COR-L47 (cell line): ENCODE measurements around the gene CREG2.

Experiments used
- DNase-seq: peaks from one replicate; lab custom pipeline; 2025; lab: John Stamatoyannopoulos, UW

Gene CREG2, protein sequence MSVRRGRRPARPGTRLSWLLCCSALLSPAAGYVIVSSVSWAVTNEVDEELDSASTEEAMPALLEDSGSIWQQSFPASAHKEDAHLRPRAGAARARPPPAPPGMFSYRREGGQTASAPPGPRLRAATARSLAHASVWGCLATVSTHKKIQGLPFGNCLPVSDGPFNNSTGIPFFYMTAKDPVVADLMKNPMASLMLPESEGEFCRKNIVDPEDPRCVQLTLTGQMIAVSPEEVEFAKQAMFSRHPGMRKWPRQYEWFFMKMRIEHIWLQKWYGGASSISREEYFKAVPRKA

DNA sequence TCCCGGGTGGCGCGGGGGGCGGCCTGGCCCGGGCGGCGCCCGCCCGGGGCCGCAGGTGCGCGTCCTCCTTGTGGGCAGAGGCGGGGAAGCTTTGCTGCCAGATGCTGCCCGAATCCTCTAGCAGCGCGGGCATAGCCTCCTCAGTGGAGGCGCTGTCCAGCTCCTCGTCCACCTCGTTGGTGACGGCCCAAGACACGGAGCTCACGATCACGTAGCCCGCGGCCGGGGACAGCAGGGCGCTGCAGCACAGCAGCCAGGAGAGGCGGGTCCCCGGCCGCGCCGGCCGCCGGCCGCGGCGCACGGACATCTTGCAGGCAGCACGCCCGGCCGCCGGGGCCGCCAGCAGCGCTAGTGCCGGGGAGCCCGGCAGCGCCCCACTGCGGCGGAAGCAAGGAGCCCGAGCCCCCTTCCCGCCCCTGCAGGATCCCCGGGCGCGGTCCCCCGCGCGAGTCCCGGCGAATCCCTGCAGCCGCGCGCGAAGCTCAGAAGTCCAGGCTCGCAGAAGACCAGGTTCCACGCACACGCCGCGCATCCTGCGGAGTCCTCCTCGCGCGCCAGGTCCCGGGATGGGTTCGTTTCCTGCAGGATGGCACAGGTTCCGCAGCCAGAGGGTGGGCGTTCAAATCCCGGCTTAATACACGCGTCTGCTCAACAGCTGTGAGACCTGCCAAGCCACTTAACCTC is at the start of gene CREG2:
Gene CREG2 (minus strand): TSS at position 353 of the 684 bp plus-strand sequence. CDS start 46 bp downstream, at position 307.
- peak; percentile 10 for DNase-seq

DNA sequence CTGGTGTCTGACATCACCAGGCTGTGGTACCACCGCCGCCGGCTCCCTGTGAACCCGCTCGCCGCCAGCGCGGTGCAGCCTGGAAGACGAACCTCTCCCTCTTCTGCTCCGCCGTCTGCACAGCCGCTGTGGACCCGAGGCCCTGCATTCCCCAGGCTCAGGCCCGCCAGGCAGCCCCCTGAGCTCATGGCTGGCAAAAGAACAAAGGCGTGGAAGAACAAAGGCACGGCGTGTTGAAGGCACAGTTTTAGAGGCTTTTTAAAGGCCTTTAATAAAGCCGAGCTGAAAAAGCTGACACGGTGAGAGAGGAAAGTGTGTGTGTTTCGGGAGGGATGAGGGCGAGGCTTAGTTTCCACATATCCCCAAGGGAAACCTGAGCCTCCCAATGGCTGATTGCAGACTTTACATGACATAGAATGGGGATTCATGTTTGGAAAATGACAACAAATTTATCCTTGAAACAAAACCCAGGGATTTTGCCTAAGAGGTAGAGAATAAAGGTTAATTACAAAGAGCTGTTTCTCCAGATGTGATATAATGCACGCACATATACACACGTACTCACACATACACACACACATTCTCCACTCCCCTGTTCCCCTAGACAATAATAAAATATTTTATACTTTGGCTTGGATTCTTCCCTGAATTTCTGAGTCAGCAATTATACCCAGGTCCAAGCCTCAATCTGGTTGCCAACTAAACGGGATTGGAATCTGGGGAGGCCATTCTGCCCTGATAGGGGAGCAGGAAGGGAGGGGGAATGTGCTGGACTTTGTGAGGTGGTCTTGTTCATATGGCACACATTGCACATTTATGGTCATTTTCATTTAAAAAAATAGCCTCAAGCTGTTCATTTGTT is 47.9 kb upstream of the CREG2 start:
- DNase-seq = no peak

DNA sequence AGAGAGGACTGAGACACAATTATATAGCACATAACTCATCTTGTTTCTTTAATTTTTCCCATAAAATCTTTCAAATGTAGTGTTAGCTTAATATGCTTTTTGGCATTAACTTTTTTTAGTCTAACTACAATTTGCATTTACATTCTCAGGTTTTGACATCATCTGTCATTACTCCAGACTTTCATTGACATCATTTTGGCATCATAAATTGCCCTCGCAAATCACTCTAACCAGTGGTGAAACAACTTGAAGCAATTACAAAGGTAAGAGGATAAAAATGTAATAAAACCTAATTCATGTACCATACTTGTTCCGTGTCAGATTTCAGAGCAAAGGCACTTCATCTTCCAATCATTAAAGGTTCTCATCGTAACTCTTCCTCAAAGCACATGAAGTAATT is 46.2 kb upstream of the CREG2 start:
- no peak for DNase-seq

DNA sequence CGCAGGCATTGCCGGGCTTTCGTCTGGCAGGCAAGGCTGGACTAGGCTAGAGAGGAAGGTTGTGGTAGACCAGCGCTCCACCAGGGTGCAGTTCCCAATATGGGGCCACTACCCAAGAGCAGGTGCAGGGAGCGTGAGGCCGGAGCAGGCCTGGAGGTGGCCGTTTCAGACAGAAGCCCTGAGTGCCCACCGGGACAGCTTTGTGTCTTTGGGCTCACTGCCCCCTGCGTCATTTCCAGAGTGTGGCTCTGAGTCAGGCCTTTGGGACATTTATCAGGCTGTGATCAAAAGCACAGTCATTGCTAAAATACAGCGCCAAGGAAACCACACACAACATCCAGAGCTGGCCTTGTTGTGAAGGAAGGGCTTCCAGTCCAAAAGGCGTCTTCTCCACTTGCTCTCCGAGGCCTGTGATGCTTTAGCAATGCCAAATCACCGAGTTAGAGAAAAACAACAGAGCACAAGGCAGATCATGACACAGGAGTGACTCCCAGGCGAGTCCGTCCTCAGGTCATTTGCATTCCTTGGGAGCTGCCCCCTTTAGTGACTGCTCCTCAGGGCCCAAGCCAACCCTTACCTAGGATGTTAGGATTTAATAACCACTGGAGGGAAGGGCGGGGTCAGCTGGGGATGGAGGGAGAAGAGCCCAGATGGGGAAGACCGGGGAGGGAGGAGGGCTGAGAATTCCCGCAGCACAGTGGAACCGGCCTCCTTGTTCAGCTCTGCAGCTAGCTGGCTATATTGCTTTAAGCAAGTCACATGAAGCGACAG is 45.3 kb upstream of the CREG2 start:
- DNase-seq = no peak

DNA sequence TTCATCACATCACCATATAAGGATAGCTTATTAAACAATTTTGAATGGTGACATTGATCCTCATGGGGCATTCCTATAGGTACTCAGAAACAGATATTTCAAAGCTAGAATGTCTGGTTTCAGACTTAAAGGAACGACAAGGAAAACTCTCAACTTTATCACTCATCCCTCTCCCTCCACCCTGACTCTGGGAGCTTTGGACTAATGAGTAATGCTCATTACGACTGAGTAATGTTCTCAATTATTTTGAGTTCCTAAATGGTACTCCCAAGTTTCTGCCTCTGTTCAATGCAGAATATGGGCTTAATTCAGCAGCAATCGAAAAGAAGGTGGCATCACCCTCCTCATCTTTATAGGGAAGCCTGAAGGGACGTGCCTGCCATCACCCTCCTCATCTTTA is 44.2 kb upstream of the CREG2 start:
- no peak for DNase-seq

DNA sequence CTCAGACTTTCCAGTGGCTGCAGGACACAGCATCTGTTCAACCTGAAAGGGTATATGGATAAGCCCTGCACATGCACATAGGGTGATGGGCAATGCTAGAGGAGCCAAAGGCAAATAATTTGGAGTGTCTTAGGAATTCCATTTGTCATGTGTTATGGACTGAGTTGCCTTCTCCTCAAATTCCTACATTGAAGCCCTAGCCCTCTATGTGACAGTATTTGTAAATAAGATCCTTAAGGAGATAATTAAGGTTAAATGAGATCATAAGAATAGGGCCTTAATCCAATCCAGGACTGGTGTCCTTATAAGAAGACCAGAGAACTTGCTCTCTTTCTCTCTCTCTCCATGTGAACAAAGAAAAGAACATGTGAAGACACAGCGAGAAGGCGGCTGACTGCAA is 42.9 kb upstream of the CREG2 start:
- DNase-seq = no peak

DNA sequence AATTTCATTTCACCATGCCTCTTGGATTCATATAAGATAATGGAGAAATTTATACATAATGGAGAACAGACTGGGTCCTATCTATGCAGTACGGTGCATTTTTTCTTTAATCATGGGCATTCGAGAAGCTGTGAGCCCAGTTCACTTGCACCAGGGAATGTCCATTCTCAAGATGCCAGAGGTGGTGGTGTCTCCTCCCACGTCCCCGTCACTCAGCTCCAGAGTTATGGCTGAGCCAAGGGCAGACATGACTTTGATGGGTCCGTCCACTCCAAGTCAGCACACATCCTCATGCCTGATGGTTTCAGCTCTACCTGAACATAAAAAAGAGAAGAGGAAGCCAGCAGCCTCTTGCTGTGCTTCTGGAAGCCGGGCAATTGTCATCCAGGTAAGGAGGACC is 42.1 kb upstream of the CREG2 start:
- DNase-seq = no peak

DNA sequence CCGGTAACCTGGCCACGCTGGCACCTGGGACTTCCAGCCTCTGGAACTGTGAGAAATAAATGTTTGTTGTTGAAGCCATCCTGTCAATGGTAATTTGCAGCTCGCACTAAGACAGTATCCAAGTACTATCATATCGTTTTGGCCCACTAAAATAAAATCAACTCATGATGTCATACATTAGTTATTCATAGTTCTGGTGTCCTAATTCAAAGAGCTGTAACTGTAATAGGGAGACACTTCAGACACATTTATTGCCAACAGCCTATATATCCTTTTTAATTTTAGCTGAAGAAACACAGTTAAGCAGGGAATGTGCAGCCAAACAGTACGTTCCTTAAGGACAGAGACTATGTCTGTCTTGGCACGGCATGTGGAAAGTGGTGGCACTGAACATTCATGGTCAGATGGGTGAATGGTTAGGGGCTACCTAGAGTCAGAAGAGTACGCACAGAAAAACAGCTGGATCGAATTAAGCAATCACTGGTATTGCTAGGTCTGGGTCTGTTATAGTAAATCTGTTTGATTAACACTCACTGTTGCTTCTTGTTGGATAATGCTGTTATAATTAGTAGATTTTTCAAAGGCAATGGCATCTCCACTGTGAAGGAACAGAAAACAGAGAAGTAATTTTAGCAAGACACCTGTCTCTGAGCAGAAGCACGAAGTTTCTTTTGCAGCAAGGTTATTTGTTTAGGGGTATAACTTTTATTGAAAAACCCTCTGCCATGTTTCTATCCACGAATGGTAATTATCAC is 41.3 kb upstream of the CREG2 start:
- no peak for DNase-seq

DNA sequence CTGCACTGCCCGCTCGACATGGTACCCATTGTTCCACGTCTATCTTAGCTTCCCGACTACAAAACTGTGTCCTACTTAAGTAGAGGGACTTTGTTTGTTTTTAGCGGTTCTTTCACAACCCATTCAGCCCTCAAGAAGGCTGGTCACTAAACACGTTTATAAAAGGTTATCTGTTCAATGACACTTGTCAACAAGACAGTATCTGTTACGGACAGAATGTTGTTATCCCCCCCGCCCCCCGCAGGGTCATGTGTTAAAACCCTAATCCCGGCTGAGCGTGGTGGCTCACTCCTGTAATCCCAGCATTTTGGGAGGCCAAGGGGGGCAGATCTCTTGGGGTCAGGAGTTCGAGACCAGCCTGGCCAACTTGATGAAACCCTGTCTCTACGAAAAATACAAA is 40.4 kb upstream of the CREG2 start:
- DNase-seq = no peak

DNA sequence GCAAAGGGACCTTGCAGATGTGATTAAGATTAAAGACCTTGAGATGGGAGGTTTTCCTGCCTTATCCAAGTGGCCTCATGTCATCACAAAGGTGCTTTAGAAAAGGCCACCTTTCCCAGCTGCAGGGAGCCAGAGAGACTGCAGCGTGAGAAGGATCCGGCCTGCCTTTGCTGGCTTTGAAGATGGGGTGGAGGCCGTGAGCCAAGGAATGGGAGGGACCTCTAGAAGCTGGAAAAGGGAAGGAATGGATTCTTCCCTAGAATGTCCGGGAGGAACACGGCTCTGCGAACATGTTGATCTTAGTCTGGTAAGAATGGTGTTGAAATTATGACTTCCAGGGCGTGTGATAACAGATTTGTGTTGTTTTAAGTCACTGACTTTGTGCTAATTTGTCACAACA is 39.9 kb upstream of the CREG2 start:
- DNase-seq = no peak

DNA sequence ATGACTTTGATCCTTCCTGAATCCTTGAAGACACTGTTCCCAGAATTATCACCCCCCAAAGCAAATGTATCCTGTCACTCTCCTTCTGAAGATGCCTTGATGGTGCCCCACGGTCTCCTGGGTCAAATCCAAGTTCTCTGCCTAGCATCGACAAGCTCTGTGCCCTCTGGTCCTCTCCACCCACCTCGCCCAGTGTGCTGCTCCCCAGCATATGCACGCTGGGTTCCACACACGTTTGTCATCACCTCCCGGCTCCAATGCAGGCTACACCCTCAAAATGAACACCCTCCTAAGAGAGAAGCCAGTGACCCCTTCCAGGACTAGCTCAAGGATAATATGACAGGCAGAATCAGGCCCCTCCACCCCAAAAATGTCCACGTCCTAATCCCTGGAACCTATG is 39.5 kb upstream of the CREG2 start:
- no peak for DNase-seq

DNA sequence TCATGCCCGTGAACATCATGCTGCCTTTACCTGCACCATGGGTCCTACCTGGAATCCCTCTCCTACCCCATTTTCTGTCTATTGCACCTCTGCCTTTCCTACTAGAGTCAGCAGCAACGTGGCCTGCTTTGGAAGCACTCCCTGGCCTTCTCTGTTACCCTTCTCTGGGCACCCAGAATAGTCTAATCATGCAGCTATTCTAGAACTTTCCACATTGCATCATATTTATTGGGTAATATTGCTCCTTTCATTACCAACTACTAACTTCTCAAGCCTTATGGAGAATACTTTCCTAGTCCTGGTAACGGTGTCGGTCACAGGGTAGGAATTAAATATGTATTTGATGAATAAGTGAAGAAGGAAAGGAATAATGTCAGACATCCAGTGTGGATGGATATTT is 33.3 kb upstream of the CREG2 start:
- DNase-seq = no peak

DNA sequence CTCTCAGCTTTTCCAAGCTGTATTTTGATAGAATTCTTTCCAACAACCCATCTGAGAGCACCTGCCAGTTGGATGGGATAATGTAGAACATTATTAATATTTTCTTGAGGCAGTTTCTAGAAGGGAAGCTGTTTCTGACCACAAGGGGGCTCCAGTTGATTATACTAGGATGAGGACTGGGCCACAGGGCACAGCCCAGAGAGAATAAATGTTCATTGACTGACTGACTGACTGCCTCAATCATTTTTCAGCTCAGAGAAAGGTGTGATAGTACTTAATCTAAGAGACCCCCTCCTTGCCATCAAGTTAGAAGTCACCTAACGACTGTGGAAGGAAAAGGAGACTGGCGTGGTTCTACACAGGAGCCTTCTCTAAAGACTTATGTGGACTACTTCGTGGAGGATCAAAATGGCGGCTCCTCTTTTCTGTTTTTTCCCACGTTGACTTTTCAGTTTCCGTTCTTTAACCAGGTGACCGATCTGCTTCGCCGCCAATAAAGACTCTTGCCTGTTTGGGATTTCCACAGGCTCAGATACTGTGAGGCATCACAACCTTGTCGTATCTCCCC is 31.9 kb upstream of the CREG2 start:
- peak; percentile 11 for DNase-seq

DNA sequence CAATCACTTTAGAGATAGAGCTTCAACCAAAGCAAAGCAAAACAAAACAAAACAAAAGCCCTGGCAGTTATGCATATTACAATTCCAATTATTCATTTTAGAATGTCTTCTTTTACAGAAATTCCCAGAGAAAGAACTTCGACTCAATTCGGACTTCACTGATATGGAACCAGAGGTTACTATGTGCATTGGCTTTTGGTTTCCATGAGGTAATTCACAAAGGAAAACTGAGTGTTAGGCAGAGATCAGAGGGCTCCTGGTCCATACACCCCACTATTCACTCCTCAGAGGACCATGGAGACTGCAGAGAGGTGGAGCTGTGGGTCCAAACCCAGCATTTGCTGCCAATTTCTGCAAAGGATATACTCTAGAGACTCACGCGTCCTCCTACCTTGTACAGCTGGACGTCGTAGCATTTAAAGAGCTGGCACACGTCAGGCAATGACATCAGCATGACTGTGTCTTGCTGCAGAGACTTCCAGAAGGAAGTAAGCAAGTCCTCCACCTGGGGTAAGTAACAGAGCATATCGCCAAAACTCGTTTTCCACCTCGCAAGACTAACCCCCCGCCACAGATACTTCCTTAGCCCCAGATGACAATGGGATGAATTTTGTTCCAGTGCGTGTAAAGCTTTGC is 31.3 kb upstream of the CREG2 start:
- DNase-seq = no peak

DNA sequence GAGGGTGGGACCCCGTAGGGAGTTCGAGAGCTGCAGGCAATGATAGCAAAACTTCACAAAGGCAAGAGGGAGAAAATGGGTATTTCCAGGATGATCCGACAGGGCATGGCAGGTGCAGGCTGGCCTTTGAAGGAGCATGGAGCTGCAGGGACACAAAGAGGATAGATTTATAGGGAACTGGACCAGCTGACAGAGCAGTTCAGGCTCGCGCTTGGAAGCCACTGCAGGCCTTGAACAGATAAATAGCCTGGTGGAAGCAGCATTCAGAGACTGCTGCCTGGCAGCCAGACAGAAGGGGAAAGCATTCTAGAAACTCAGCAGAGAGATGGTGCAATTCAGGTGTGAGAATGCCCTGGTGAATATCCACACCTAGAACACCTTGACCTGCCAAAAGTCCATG is 29.3 kb upstream of the CREG2 start:
- DNase-seq = no peak

DNA sequence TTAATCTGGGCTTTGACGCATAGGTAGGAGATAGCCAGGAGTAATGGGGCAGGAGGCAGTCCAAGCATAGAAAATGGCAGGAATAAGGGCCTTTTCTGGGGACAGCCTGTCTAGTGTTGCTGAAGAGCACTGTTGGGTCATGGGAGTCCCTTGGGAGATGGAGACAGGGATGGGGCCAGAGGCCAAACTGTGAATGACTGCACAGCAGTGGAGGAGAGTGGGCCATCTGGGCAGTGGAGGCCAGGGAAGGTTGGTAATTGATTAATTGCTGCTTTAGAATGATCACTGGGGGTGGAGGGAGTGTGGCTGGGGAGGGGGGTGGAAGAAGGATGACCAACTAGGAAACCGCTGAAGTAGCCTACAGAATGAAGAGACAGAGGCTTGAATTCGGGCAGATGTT is 28.6 kb upstream of the CREG2 start:
- no peak for DNase-seq

DNA sequence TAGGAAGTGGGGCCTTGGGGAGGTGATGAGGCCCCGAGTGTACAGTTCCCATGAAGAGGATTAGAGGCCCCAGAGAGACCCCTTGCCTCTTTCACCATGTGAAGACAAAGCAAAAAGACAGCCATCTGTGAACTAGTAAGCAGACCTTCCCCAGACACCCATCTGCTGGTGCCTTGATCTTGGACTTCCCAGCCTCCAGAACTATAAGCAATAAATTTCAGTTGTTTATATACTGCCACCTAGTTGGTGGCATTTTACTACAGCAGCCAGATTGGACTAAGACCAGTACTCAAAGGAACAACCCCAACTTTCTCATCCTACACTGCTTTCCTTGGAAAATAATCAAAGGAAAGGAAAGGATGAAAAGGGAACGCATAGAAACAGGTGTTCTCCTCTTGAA is 27.9 kb upstream of the CREG2 start:
- DNase-seq = no peak

DNA sequence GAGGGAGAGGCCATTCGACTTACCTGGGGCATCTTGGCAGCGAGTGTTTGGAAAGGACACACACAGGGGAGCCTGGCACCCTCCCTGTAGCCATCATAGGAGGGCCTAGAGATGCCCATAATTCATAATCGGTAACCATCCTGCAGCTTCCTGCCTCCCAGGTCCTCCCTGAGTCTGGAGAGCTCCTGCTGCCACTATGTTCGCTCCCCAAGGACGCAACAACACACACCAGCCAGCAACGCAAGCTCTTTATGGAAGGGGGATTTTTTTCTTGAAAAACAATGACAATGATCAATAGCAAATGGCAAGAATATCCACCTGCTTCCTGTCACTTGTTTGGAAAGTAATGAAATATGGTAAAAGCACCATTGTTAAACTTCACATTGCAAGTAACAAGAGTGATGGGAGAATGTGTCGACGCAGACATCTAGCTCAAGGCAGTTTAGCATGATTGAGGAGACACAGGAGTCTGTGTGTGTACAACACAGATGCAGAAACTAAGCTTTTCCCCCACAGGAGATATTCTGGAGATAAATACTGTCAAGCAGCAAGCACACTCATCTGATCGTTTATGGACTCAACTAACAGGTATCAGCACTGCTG is 24.9 kb upstream of the CREG2 start:
- DNase-seq = no peak

DNA sequence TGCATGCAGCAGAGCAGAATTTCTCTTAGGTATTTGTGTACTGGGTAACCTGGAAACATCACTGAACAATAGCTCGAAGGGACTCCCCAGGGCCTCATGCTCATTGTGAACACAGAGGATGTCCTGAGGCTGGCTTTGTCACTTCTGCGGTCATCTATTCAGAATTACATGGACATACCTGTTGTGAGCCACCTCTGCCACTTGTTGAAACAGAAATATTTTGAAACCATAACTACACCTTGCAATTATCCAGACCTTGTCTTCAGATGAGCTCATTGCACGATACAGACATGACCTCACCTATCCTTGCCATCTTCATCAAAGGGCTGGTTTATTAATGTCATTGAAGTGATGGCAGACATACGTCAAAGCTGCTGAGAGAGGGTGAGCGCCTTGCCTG is 23.4 kb upstream of the CREG2 start:
- no peak for DNase-seq

DNA sequence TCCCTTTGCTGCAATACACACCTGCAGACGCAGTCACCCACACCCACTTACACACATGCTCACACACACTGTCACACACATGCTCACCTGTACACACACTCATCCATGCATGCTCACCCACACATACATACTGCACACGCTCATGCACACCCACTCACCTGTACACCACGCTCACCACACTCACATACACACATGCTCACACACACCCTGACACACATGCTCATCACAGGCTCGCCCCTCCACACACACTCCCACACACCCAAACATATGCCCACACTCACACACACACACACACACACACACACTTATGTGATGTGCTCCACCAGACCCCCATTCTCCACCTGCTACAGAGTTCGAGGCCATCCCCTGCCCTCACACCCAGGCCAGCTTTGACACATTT is 22.8 kb upstream of the CREG2 start:
- DNase-seq = no peak
